Renal cortex interstitium (tissue), 11 donors: ENCODE measurements around the gene CATSPERB. TPM values are rescaled to one million over a fixed set of nuclear protein-coding genes. Genes with fewer than 3 reads are reported as not detected.
"Not testable (repeated sequence)": the region's sequence is repeated elsewhere in the genome, so short reads cannot be mapped to it uniquely, and the experiment has no call there.

Source experiments
- DNase-seq, 11 donors: peaks; one replicate each; pipeline ENCODE4 v3.0.0-alpha.2; 2013; ENCODE audit warnings: low read depth in 9 of 11, low spot score in 4 of 11; ENCODE audit errors: extremely low read depth in 1 of 11
- polyA plus RNA-seq, 3 donors: library from polyadenylated mRNA; unstranded; fragments of 120-200 nt; gene quantifications; one replicate each; pipeline ENCODE4 v1.2.1, GENCODE V29; 2013; ENCODE audit not compliant: insufficient read length in 3 of 3

The CATSPERB gene
- polyA plus RNA-seq, 3 donors, result 0.63 to 1.1 (median 0.68) TPM

DNA sequence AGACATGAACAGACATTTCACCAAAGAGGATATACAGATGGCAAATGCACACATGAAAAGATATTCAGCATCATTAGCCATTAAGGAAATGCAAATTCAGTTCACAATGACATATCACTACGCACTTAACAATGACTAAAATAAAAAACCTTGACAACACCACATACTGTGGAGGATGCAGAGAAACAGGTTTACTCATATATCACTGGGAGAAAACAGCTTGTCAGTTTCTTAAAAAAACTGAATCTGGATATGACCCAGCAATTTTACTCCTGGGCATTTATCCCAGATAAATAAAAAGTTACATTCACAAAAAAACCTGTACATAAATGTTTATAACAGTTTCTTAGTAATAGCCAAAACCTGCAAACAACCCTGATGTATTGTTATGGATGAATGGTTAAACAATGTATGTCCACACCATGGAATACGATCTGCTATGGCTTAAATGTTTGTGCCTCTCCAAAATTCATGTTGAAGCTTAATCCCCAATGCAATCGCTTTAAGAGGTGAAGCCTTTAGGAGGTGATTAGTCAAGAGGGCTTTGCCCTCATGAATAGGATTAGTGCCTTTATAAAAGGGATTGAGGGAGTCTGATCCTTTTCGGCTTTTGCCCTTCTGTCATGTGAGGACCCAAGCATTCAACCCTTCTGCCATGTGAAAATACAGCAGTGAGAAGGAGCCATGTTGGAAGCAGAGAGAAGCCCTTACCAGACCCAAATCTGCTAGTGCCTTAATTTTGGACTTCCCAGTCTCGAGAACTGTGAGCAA is 185.8 kb downstream of the CATSPERB start:
- DNase-seq, result no peak

DNA sequence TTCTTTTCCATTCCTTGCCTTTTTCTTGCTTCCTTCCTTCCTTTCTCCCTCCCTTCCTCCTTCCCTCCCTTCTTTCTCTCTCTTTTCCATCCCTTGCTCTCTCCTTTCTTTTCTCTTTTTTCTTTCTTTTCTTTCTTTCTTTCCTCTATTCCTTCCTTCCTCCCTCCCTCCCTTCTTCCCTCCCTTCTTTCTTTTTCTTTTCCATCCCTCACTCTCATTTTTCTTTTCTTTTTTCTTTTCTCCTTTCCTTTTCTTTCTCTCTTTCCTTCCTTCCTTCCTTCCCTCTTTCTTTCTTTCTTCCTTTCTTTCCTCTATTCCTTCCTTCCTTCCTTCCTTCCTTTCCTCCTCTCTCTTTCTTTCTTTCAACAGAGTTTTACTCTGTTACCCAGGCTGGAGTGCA is 186.7 kb downstream of the CATSPERB start:
- DNase-seq, result no peak

DNA sequence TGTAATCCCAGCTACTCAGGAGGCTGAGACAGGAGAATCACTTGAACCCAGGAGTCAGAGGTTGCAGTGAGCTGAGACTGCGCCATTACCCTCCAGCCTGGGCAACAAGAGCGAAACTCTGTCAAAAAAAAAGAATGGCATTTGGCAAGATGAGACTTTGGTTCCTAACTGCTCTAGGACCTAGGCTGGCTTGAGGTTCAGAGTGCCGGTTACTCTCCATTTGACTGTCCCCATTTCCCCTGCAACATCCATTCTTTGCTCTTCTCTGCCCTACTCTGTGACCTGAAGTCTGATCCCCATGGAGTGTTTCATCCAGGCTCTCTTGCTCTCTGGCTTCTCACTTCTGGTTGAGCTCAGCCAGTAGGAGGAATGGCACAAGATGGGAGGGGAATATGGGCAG is 195.6 kb downstream of the CATSPERB start:
- no peak for DNase-seq

GRCh38 chr14:91534059-91534458 is 197.8 kb downstream of the CATSPERB start:
- DNase-seq, result not testable (repeated sequence)

DNA sequence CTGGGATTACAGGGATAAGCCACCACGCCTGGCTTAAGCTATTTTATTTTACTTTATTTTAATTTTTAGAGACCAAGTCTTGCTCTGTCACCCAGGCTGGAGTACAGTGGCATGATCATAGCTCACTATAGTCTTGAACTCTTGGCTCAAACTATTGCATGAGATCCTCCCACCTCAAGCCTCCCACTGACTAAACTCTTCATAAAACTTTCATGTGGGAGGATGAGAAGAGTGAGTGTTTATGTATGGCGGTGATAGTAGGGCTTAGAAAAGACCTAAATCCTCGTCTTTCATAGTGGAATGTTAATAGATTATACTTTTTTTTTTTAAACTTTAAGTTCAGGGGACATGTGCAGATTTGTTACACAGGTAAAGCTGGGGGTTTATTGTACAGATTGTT is 198.3 kb downstream of the CATSPERB start:
- DNase-seq, result no peak

Other genes starting within 250 kb of the CATSPERB start
- gene PPP4R3A, start 221.8 kb downstream of the CATSPERB start, polyA plus RNA-seq, result 100 to 1,000 TPM; 114 to 124 (median 122) TPM
- 10 to 100 TPM in 2 of 3 donors, 1 to 10 TPM in 1; 7.9 to 34.9 (median 14.3) TPM for gene TC2N, start 135.4 kb upstream of the CATSPERB start, polyA plus RNA-seq
- 100 to 1,000 TPM; 131 to 166 (median 163) TPM for gene FBLN5, start 215.6 kb upstream of the CATSPERB start, polyA plus RNA-seq